GM19239 (cell line): ENCODE measurements around the gene RIMBP3C.
"Not testable (repeated sequence)": the region's sequence is repeated elsewhere in the genome, so short reads cannot be mapped to it uniquely, and the experiment has no call there.

Experiments used
- DNase-seq: peaks from one replicate; pipeline ENCODE4 v3.0.0; 2011; ENCODE audit warnings: low spot score; ENCODE audit not compliant: insufficient read length
- FAIRE-seq: peaks from 2 replicates; lab custom pipeline; 2011; peaks lifted over from hg19 to GRCh38; lab: Jason Lieb, UNC

Gene RIMBP3C, protein sequence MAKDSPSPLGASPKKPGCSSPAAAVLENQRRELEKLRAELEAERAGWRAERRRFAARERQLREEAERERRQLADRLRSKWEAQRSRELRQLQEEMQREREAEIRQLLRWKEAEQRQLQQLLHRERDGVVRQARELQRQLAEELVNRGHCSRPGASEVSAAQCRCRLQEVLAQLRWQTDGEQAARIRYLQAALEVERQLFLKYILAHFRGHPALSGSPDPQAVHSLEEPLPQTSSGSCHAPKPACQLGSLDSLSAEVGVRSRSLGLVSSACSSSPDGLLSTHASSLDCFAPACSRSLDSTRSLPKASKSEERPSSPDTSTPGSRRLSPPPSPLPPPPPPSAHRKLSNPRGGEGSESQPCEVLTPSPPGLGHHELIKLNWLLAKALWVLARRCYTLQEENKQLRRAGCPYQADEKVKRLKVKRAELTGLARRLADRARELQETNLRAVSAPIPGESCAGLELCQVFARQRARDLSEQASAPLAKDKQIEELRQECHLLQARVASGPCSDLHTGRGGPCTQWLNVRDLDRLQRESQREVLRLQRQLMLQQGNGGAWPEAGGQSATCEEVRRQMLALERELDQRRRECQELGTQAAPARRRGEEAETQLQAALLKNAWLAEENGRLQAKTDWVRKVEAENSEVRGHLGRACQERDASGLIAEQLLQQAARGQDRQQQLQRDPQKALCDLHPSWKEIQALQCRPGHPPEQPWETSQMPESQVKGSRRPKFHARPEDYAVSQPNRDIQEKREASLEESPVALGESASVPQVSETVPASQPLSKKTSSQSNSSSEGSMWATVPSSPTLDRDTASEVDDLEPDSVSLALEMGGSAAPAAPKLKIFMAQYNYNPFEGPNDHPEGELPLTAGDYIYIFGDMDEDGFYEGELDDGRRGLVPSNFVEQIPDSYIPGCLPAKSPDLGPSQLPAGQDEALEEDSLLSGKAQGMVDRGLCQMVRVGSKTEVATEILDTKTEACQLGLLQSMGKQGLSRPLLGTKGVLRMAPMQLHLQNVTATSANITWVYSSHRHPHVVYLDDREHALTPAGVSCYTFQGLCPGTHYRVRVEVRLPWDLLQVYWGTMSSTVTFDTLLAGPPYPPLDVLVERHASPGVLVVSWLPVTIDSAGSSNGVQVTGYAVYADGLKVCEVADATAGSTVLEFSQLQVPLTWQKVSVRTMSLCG (N-terminal part only)

DNA sequence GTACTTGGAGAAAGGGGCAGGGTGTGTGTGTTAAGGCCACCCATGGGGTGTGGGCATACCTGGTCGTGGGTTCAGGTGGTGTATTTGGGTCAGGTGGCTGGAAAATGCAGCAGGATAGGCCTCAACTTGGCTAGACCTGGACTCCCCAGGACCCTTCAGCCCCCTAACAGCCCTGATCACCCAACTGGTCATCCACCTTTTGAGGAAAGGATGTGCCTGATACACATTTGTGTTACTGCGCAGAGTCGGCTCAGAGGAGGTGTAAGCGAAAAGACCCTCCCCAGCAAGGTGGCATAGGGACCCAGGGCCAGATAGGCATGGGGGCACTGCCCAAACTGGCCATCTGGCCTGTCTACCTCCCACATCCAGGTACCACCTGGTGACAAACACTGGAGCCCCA is at the start of gene RIMBP3C:
Gene RIMBP3C, minus strand, starts transcription at position 101 of the 400 bp plus-strand sequence. CDS start 485 bp downstream, outside the sequence.
- not testable (repeated sequence) for DNase-seq, FAIRE-seq

- no peak for DNase-seq
- FAIRE-seq, result no peak
Observed at GRCh38 chr22:21599053-21599893, 48.0 kb upstream of the RIMBP3C start.

DNA sequence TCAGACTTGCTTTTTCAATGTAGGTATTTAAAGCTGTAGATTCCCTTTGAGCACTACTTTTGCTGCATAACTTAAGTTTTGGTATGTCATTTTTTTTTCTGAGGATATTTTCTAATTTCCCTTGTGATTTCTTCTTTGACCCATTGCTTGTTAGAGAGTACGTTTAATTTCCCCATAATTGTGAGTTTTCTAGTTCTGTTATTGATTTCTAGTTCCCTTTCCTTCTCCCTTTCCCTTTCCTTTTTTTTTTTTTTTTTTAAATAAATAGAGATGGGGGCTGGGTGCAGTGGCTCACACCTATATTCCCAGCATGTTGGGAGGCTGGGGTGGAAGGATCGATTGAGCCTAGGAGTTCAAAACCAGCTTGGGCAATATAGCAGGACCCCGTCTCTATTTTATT is 47.0 kb upstream of the RIMBP3C start:
- FAIRE-seq (no peak), DNase-seq (no peak)

DNA sequence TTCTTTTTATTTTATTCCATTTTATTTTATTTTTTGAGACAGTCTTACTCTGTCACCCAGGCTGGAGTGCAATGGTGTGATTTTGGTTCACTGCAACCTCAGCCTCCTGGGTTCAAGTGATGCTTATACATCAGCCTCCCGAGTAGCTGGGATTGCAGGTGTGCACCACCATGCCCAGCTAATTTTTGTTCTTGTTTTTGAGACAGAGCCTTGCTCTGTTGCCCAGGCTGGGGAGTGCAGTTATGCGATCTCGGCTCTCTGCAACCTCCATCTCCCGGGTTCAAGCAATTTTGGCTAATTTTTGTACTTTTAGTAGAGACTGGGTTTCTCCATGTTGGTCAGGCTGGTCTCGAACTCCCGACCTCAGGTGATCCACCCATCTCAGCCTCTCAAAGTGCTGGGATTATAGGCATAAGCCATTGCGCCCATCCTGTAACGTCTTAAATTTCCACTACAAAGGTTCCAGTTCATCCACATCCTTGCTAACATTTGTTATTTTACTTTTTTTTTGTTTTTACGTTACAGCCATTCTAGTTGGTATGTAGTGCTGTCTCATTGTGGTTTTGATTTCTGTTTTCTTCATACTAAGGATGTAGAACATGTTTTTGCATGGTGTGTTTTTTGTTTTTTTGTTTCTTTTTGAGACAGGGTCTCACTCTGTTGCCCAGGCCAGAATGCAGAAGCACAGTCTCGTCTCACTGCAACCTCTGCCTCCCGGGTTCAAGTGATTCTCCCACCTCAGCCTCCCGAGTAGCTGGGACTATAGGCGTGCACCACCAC is 45.3 kb upstream of the RIMBP3C start:
- FAIRE-seq, DNase-seq: not testable (repeated sequence)

DNA sequence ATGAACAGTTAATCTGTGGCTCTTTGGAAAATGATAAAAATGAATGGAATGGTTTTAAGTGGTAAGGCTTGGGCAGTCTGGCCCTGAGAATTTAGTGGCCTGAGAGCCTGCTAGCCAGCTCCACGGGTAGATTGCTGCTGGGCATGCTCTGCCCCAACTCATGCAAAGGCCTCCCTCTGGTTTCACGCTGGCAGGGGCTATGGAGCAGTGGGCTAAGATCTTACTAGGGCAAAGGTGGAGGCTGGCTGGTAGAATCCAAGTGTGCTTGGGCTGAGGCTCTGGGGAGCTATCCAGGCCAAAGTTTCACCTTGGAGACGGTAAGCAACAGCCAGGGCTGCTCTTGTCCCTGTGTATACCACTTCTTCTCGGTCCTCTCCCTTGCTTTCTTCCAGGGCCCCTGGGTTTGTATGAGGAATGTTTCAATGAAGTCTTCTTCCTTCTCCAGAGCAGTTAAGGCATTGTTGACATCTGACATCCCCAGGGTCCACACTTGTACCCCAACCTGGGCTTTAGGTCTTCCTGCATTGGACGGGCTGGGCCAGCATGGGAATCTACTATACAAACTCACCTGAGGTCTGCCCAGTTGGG is 43.7 kb upstream of the RIMBP3C start:
- DNase-seq (no peak), FAIRE-seq (no peak)

DNA sequence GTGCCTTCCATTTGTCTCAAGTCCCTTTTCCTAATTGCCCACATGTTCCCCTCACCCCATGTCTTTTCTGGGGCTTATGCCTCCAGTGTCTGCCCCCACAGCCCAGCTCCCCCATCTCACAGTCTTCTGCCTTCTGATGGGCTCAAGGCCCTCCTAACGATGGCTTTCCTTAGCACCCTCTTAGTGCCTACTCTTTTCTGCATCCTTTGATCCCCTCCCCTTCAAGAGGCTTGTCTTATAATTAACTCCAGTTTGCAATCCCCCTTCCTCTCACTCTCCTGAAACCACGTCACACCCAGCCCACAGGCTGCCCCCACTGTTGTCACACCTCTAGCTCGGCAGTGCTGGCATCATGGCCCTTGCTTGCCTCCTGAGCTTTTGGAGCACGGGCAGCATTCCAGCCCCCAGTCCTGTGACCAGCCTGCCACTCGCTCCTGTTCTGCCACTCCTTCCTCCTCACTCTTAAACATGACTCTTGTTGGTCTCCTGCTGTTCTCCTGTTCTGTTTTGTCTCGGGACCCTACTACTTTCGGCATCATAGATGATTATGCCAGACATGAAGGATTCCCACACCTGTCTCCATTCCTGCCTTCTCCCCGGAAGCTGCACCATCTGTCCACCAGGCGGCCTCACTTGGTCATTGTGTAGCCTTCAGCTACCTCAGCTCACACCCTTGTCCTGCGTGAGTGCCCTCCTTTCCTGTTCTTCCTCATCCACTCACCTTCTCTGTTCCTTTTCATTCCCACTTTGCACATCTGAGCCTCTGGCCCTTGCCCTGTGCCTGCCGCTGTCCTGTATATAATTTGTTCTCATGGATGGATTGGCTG is 42.4 kb upstream of the RIMBP3C start:
- DNase-seq (no peak), FAIRE-seq (no peak)

DNA sequence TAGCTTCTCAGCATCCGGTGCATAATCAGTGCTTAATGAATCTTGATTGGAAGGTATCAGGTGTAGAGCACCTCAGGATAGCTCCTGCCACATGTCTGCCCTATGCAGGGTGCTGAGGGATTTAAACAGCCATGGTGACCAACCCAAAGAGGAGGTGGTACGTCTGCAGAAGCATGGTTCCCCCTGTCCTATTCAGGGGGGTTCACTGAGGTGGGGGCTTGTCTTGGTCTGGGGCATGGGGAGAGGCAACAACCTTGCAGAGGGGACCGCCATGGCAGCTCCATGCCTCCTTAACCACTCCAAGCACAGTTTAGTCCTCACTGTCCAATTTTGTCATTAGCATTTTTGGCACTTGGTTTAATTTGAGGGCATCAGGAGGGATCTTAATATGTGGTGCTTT is 41.2 kb upstream of the RIMBP3C start:
- FAIRE-seq (no peak), DNase-seq (no peak)

GRCh38 chr22:21591695-21592094 is 40.4 kb upstream of the RIMBP3C start:
- no peak for FAIRE-seq
- no peak for DNase-seq

DNA sequence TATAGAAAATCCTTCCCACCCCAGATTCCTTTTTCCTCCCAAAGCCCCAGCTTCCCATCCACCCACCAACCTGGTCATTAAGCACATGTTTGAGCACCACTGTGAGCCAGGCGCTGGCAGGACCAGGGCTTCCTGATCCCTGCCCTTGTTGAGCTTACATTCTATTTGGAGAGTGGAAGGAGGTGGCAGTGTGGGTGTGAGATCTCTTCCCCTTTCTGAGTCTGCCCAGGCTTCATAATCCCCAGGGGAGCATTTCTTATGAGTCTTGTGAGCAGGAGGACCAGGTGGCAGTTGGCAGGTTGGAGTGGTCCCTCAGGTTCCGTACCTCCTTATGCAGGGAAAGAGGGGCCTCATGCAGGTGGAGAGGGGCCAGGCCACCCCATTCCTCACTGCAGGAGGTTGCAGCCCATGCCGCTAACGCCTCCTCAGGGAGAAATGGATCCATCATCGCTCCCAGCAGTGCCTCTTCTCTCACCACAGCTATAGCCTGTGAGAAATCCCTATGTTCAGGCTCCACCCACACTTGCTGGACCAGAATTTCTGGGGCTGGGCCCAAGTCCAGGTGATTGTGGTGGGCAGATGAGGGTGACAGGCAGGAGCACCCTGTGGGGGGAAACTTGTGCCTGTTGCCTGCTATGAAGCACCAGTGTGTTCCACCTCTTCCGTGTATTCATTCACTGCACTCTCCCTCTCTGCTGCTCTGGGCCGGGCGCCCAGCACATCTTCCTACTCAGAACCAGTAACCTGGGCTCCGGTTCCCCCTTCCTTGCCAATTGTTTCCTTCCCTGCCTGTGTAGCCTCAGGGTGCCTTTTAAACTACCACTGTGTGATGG is 39.8 kb upstream of the RIMBP3C start:
- FAIRE-seq, result no peak
- DNase-seq, result no peak

- FAIRE-seq (no peak), DNase-seq (no peak)
Observed at GRCh38 chr22:21589396-21589795, 38.1 kb upstream of the RIMBP3C start.

DNA sequence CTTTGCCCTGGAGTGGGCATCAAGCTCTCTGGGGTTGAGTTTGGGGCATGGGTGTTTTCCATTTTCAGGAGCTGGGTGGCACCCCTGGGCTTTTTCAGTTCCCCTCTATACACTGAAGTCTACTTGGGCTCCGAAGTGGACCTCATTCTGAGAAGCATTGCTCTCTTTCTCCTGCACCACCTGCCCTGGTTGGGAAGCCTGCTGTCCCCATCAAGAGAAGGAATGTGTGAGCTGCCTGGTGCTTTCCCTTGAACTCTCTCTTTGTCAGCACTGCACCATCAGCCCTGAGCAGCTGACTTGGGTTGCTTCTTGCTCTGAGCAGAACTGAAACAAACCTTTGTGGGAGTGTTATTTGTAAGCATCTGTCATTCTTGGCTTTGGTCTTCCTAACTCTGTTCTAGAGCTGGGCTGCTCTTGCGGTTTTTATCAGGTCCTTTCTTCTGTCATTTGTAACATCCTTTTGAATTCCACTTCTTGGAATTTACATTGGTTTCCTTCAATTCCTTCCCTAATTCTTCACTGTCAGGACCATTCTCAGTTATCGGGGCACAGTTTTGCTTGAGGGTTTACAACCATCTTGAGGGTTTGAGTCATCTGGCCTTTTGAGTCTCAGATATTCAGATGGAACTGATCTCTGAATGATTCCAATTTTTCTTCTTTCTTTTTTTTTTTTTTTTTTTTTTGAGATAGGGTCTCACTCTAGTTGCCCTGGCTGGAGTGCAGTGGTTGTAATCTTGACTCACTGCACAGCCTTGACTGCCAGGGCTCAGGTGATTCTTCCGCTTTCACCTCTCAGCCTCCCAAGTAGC is 36.7 kb upstream of the RIMBP3C start:
- DNase-seq (peak; percentile 70), FAIRE-seq (peak; percentile 93)

GRCh38 chr22:21585389-21585788 is 34.1 kb upstream of the RIMBP3C start:
- FAIRE-seq (no peak), DNase-seq (no peak)

DNA sequence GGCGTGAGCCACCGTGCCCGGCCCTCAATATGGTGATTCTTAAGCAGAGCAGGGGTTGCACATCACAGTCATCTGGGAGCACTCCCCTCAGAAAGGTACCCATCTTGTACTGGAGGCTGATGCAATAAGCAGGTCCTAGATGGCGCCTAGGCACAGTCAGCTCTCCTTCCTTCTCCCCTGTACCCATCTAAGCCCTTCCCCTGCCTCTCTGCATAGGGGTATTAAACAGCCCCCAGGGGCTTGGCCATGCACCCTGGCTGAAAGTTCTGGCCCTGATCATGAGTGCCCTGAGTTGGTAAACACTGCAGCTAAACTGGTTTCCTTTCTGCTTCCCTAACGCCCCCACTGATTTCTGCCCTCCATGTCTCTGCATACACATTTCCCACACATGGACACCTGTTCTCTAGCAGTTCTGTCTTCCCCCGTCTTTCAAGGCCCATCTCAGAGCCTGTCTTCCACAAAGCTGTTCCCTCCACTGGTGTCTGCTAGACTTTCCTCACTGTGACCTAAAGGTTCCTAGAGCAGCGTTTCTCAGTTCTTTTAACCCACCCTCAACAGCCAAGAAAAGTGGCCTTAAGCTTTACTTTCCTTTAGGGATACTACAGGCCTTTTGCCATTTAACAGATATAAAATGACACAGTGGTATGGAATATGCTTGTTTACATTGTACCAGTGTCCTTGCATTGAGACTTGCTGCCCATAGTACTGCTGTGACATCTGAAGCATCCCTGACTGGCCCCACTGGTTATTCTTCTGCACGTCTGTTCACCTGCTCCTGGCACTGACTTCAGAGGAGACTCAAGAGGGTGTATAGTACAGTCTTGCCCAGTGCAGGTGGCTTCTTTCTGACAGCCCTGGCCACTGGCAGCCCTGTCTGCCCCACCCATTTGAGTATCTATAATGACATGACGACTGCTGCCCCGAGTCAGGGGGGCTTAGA is 31.8 kb upstream of the RIMBP3C start:
- DNase-seq (no peak), FAIRE-seq (no peak)

- not testable (repeated sequence) for DNase-seq, FAIRE-seq
Observed at GRCh38 chr22:21581009-21581713, 29.9 kb upstream of the RIMBP3C start.
